Measurements from ENCODE around the gene DNAJC7. TPM values are rescaled to one million over a fixed set of nuclear protein-coding genes. Genes with fewer than 3 reads are reported as not detected.

The DNAJC7 gene
- total RNA-seq, 1 experiment from 2014 or later, result 147 TPM

DNA sequence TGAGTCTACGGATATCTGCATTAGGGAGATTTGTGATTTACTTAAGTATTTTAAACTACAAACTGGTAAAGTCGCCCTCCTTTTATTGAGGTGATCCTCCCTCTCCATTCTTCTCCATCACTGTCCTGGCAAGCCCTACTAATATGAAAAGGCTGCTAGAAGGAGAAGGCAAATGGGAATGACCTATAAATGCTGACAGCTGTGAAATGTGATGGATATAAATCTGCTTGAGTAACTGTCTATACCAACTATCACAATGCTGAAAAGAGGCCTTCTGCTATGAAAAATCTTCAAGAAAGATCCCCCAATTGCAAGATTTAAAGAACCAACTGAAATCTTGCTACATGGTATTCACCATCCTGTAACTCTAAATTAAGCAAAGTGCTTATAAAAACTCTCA, 15.5 kb downstream of the DNAJC7 start:
- peaks cover 5% of the 10 kb centered on the region for H3K36me3 ChIP-seq (ENCODE audit: control insufficient read depth, insufficient read depth, low read length)
- Mint-ChIP-seq H3K36me3 (ENCODE audit: insufficient read depth, unreplicated experiment) (peaks cover 67% of the 10 kb centered on the region), H3K9me3 (ENCODE audit: unreplicated experiment) (no peaks in the 10 kb centered on the region), H3K27me3 (ENCODE audit: insufficient read depth, unreplicated experiment) (no peaks in the 10 kb centered on the region), H3K27ac (ENCODE audit: unreplicated experiment) (peak overlapping the region; percentile 92), H3K4me3 (ENCODE audit: unreplicated experiment) (no peak overlapping the region), H3K4me1 (ENCODE audit: low read depth, unreplicated experiment) (peaks cover 26% of the 10 kb centered on the region)
- no peaks in the 10 kb centered on the region for H3K9me3 ChIP-seq
- no peak for DNase-seq
- POLR2A ChIA-PET, result interaction anchor here (3.1 kb wide), 1 partner anchor 15 kb away, joined by 40 read pairs; the partner anchor contains the start of gene DNAJC7
- H3K4me1 ChIP-seq, result peaks cover 49% of the 10 kb centered on the region
- CTCF ChIA-PET, result interaction anchor here (1.8 kb wide), 1 partner anchor 18 kb away, joined by 17 read pairs; the partner anchor contains the start of gene NKIRAS2
- TF ChIP-seq, protein P1, sequence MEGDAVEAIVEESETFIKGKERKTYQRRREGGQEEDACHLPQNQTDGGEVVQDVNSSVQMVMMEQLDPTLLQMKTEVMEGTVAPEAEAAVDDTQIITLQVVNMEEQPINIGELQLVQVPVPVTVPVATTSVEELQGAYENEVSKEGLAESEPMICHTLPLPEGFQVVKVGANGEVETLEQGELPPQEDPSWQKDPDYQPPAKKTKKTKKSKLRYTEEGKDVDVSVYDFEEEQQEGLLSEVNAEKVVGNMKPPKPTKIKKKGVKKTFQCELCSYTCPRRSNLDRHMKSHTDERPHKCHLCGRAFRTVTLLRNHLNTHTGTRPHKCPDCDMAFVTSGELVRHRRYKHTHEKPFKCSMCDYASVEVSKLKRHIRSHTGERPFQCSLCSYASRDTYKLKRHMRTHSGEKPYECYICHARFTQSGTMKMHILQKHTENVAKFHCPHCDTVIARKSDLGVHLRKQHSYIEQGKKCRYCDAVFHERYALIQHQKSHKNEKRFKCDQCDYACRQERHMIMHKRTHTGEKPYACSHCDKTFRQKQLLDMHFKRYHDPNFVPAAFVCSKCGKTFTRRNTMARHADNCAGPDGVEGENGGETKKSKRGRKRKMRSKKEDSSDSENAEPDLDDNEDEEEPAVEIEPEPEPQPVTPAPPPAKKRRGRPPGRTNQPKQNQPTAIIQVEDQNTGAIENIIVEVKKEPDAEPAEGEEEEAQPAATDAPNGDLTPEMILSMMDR (IDR thresholded peaks at IDR 0.05; ENCODE audit: insufficient read depth in 1 of 2, low read depth in 1 of 2, low read length in 1 of 2, severe bottlenecking in 1 of 2, unreplicated experiment in 1 of 2), result no peak
- H3K4me3 ChIP-seq (ENCODE audit: low read depth, low read length), result no peak overlapping the region
- H3K27me3 ChIP-seq (replicated peaks; ENCODE audit: control insufficient read depth, insufficient read depth, low read length), result no peaks in the 10 kb centered on the region
- intact Hi-C loops (cut with micrococcal nuclease; ENCODE audit: unreplicated experiment), result loop anchor here (2.0 kb wide), 2 partner anchors 15 to 35 kb away; partner anchors contain the start of genes CNP and DNAJC7
- BruUV-seq (replicated peaks), result no TSS peak

DNA sequence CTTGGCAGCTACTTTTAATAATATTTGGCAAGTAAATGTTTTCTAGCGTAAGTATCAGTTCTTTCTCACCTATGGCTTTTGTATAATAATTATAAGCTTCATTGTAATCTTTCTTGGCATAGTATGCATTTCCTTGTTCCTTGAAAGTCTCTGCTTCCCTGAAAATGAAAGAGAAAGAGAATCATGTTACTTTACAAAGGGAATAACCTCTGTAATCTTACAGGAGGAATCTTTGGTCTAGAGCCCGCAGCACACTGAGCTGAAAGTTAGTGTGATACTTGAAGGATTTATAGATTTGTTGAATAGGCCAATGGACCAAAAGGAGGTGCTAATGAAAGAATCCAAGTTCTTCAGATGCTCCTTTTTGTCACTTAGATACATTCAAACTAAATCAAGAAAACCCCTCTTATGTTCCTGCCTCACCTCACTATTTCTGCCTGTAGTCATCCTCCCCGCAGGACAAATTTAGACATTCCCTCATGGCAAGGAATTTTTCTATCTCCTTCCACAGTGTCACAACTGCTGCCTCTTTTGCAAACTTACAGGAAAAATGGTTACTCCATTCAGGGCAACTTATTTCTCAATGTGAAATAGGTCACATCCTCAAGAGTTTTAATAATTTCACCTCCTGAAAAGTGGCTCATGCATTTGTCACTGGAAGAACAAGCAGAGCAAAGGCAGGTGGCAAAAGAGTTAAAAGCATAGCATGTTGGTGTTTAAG, 16.7 kb downstream of the DNAJC7 start:
- H3K36me3 ChIP-seq (ENCODE audit: control insufficient read depth, insufficient read depth, low read length), result peaks cover 5% of the 10 kb centered on the region
- no peak overlapping the region for H3K4me3 Mint-ChIP-seq (ENCODE audit: unreplicated experiment)
- H3K27ac Mint-ChIP-seq (ENCODE audit: unreplicated experiment), result peak overlapping the region; percentile 71

DNA sequence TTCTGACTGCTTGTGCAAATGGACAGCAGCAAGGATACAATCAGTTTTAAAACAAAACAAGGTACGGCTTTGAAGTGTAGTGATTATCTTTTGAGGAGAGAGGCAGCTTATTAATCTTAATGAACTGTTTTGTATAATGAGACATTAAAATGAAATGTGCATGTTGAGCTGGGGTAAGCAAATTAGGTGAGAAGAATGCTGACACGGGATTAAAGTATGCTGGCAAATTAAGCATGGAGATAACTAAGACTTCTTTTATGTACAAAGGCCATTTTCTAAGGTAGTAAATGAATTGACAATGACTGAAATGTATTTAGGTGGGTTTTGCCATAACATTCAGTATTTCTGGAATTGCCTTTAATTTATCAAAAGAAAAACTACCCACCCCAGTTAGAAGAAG, 18.7 kb downstream of the DNAJC7 start:
- TF ChIP-seq, protein P1 (IDR thresholded peaks at IDR 0.05; ENCODE audit: insufficient read depth in 1 of 2, low read depth in 1 of 2, low read length in 1 of 2, severe bottlenecking in 1 of 2, unreplicated experiment in 1 of 2), result no peak
- POLR2A ChIA-PET, result no interaction called here
- CTCF ChIA-PET, result no interaction called here

More for the DNA sequence above, 16.7 kb downstream of the DNAJC7 start:
- Histone ChIP-seq H3K4me3 (ENCODE audit: low read depth, low read length) (no peak overlapping the region), H3K27me3 (replicated peaks; ENCODE audit: control insufficient read depth, insufficient read depth, low read length) (no peaks in the 10 kb centered on the region), H3K4me1 (peaks cover 49% of the 10 kb centered on the region), H3K9me3 (no peaks in the 10 kb centered on the region)
- DNase-seq, result no peak
- TF ChIP-seq, protein P1 (IDR thresholded peaks at IDR 0.05; ENCODE audit: insufficient read depth in 1 of 2, low read depth in 1 of 2, low read length in 1 of 2, severe bottlenecking in 1 of 2, unreplicated experiment in 1 of 2), result no peak
- POLR2A ChIA-PET, result no interaction called here
- intact Hi-C loops (cut with micrococcal nuclease; ENCODE audit: unreplicated experiment), result no loop called here
- BruUV-seq (replicated peaks), result no TSS peak
- no peaks in the 10 kb centered on the region for H3K27me3 Mint-ChIP-seq (ENCODE audit: insufficient read depth, unreplicated experiment)
- peaks cover 26% of the 10 kb centered on the region for H3K4me1 Mint-ChIP-seq (ENCODE audit: low read depth, unreplicated experiment)
- H3K36me3 Mint-ChIP-seq (ENCODE audit: insufficient read depth, unreplicated experiment), result peaks cover 79% of the 10 kb centered on the region
- CTCF ChIA-PET, result interaction anchor here (0.6 kb wide), 1 partner anchor 34 kb away, joined by 5 read pairs; no protein-coding TSS in a partner anchor
- no peaks in the 10 kb centered on the region for H3K9me3 Mint-ChIP-seq (ENCODE audit: unreplicated experiment)

More for the DNA sequence above, 18.7 kb downstream of the DNAJC7 start:
- BruUV-seq (replicated peaks), result no TSS peak
- peaks cover 24% of the 10 kb centered on the region for H3K4me1 Mint-ChIP-seq (ENCODE audit: low read depth, unreplicated experiment)
- no peaks in the 10 kb centered on the region for H3K9me3 Mint-ChIP-seq (ENCODE audit: unreplicated experiment)
- Histone ChIP-seq H3K36me3 (ENCODE audit: control insufficient read depth, insufficient read depth, low read length) (peaks cover 5% of the 10 kb centered on the region), H3K27me3 (replicated peaks; ENCODE audit: control insufficient read depth, insufficient read depth, low read length) (no peaks in the 10 kb centered on the region), H3K4me3 (ENCODE audit: low read depth, low read length) (no peak overlapping the region), H3K9me3 (no peaks in the 10 kb centered on the region), H3K4me1 (peaks cover 31% of the 10 kb centered on the region)
- H3K36me3 Mint-ChIP-seq (ENCODE audit: insufficient read depth, unreplicated experiment), result peaks cover 99% of the 10 kb centered on the region
- no peak overlapping the region for H3K27ac Mint-ChIP-seq (ENCODE audit: unreplicated experiment)
- intact Hi-C loops (cut with micrococcal nuclease; ENCODE audit: unreplicated experiment), result no loop called here
- no peaks in the 10 kb centered on the region for H3K27me3 Mint-ChIP-seq (ENCODE audit: insufficient read depth, unreplicated experiment)
- no peak overlapping the region for H3K4me3 Mint-ChIP-seq (ENCODE audit: unreplicated experiment)
- DNase-seq, result no peak

Measured in Caco-2 (cell line).